Pancreas (tissue), 10 donors: ENCODE data around the gene JAM3. TPM values are rescaled to one million over a fixed set of nuclear protein-coding genes. Genes with fewer than 3 reads are reported as not detected.

Experiments
- ATAC-seq, 4 donors: fragments of 200-7000 bp; cut with Tn5 transposase; one replicate each; pipeline versions ENCODE4 v1.8.0 to v1.9.1; 2020; ENCODE audit warnings: mild to moderate bottlenecking in 4 of 4, moderate library complexity in 4 of 4
- DNase-seq, 6 donors: peaks; one replicate each; pipeline ENCODE4 v3.0.0-alpha.2; 2020
- FAIRE-seq: peaks from 2 replicates; lab custom pipeline; 2012; peaks lifted over from hg19 to GRCh38; lab: Jason Lieb, UNC
- H3K27ac ChIP-seq, 4 donors: fragments of 200-600 bp; sonication (generic); 1 replicate in 3 of 4; 2 replicates in 1 of 4; pipeline versions ENCODE4 v1.5.0 to v1.8.0; 2020
- H3K27me3 ChIP-seq, 4 donors: fragments of 200-600 bp; one replicate each; pipeline ENCODE4 v1.8.0; 2021
- H3K36me3 ChIP-seq, 3 donors: fragments of 200-600 bp; sonication (generic) in 1 of 3; one replicate each; pipeline versions ENCODE4 v1.5.0 to v1.8.0; 2020 to 2021
- H3K4me1 ChIP-seq, 3 donors: fragments of 200-600 bp; one replicate each; pipeline ENCODE4 v1.8.0; 2021
- H3K4me3 ChIP-seq, 4 donors: fragments of 200-600 bp; sonication (generic) in 2 of 4; one replicate each; pipeline versions ENCODE4 v1.5.0 to v1.8.0; 2020 to 2021
- H3K9me3 ChIP-seq, 4 donors: fragments of 200-600 bp; one replicate each; pipeline ENCODE4 v1.8.0; 2021
- WGBS, 2 donors: extraction: QIAGEN DNeasy Blood & Tissue Kit; methylation state at CpG; one replicate each; pipeline ENCODE4 v1.1.7; 2013; 5-methylcytosine and 5-hydroxymethylcytosine counted together
- intact Hi-C, 3 donors: fragments of 100-400 bp; cut with DNase I; formaldehyde crosslinking; loops; one replicate each; pipeline versions ENCODE4 v1.11.1 to v1.14.2; 2022
- polyA plus RNA-seq, 2 donors: library from polyadenylated mRNA; stranded (reverse); fragments of 200-250 nt; gene quantifications; one replicate each; pipeline ENCODE4 v1.2.3, GENCODE V29; 2013
- total RNA-seq, 6 donors: library from RNA; stranded (reverse); fragmentation: NEBNext Ultra II Directional in 4 of 6; extraction: Animal tissue kit (Norgen Biotek cat#: 25700) in 4 of 6; gene quantifications; one replicate each; pipeline versions ENCODE4 v1.2.1 to v1.2.4, GENCODE V29; 2021 to 2023
- TF ChIP-seq, protein P1 (sequence below), 4 donors: fragments of 200-600 bp; sonication (generic) in 3 of 4; IDR thresholded peaks; one replicate each; pipeline versions ENCODE4 v1.5.0 to v1.8.0; 2021; ENCODE audit warnings: antibody characterized with exemption in 4 of 4
- donor health status: healthy with polysubstance abuse.
- donor health status: DM: no; HTN: no; CAD: no; lungs with moderate emphysema.
- donor health status: DM: no; HTN: no; CAD: no.
- donor health status: control.
- donor health status: control.
- donor health status: Bipolar disorder and iron deficiency.
- donor health status: DM: yes; HTN: yes; CAD: no.
- donor health status: DM: no; HTN: no; CAD: no.
- donor health status: DM: no; HTN: no; CAD: no.
- donor health status: DM: yes; HTN: yes; CAD: no.

The JAM3 gene
- total and polyA plus RNA-seq, 8 donors = 1.7 to 11.0 (median 4.2) TPM

DNA sequence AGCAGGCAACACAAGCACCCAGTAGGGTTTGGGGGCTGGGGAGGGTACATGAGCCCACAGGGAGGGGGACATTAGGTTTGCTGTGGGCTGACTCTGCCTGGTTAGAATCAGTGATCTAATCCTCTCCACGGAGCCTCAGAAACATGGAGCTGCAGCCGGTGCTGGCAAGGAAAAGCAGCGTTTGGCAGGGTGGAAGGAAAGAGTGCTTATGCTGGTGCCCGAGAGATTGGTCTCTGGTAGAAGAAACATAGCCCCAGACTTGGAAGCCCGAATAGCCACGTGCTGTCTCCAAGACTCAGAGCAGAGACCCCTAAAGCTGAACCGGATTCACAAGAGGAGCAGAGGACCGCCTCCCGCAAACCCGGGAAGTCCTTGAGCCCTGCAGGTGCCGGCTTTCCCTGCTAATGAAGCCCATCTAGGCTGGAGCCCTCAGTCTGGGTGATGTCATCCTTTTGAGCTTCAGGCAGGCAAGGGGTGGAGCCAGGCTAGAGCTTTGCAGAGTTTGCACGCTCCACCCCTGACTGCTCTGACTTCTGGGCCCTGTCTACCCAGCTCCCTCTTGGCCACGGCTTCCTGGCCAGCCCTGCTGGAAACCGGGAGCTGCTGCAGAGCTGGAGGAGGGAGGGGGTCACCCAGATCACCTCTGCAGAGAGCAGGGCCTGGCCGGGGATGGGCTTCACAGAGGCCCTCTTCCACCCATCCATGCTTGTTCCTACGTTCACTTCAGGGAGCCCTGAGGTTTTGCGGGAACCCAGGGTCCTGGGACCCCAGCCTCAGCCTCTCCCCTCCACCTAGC is 35.0 kb upstream of the JAM3 start:
- WGBS, 2 donors = 8% methylated on average over 17 of the region's 17 CpGs
- intact Hi-C loops = no loop called here
- DNase-seq = peak; percentile 84 to 95 (median 92)
- TF ChIP-seq, protein P1, sequence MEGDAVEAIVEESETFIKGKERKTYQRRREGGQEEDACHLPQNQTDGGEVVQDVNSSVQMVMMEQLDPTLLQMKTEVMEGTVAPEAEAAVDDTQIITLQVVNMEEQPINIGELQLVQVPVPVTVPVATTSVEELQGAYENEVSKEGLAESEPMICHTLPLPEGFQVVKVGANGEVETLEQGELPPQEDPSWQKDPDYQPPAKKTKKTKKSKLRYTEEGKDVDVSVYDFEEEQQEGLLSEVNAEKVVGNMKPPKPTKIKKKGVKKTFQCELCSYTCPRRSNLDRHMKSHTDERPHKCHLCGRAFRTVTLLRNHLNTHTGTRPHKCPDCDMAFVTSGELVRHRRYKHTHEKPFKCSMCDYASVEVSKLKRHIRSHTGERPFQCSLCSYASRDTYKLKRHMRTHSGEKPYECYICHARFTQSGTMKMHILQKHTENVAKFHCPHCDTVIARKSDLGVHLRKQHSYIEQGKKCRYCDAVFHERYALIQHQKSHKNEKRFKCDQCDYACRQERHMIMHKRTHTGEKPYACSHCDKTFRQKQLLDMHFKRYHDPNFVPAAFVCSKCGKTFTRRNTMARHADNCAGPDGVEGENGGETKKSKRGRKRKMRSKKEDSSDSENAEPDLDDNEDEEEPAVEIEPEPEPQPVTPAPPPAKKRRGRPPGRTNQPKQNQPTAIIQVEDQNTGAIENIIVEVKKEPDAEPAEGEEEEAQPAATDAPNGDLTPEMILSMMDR (IDR thresholded peaks at IDR 0.05) = no peak
- Histone ChIP-seq H3K27me3 (no peaks in the 10 kb centered on the region), H3K27ac (peak overlapping the region; percentile 85 to 96 (median 94)), H3K36me3 (no peaks in the 10 kb centered on the region), H3K4me3 (peak overlapping the region in 2 of 4 donors; percentile 7 to 14), H3K9me3 (no peaks in the 10 kb centered on the region), H3K4me1 (peaks cover 23 to 34% (median 29%) of the 10 kb centered on the region in 3 donors)
- peak; percentile 78 to 87 (median 85) for ATAC-seq
- peak; percentile 9 for FAIRE-seq

DNA sequence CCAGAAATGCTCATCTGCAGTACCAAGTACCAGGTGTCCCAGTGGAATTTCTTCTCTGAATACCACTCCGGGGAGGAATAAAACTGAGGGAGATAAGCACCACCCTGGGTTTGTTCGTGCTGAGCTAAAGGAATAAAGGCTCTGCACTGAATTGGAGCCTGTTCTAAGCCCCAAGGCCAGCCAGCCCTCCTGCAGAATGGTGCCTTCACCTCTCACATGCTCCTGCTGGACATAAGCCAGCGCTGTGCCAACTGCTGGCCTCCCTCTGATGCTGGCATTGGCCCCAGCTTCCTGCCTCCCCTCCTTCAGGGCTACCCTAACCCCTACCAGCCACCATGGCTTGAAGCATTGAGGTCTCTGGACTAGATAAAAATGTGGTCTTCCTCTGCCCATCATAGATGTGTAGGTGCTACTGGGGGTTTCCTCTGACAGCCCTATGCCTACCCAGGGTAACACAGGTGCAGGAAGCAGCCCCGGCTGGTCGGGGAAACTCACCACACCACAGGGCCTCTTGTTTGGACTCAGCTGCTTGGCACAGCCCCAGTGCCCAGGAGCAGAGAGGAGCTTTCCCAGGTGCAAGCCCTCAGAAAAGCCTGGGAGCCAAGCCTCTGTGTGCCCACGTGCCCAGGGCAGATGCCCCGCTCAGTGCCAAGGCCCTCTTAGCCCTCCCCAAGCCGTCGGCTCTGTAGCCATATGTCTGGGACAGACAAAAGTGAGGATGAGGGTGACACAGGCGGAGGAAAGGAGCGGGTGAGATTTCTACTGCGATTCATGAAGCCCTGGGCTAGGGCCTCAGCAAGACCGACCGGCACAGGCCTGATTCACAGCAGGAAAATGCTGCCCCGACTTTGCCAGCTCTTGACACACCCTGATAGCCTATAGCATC is 34.1 kb upstream of the JAM3 start:
- 32 to 35% methylated on average over 15 of the region's 15 CpGs for WGBS, 2 donors
- H3K36me3 ChIP-seq = no peaks in the 10 kb centered on the region
- FAIRE-seq = no peak
- H3K4me1 ChIP-seq = peaks cover 23 to 34% (median 29%) of the 10 kb centered on the region in 3 donors
- TF ChIP-seq, protein P1 (IDR thresholded peaks at IDR 0.05) = no peak
- H3K27me3 ChIP-seq = no peaks in the 10 kb centered on the region
- intact Hi-C loops = no loop called here
- peak; percentile 60 to 69 (median 61) for ATAC-seq
- H3K9me3 ChIP-seq = no peaks in the 10 kb centered on the region
- peak overlapping the region in 1 of 4 donors; percentile 14 for H3K4me3 ChIP-seq
- peak overlapping the region; percentile 85 to 96 (median 94) for H3K27ac ChIP-seq
- peak; percentile 81 to 95 (median 92) for DNase-seq

DNA sequence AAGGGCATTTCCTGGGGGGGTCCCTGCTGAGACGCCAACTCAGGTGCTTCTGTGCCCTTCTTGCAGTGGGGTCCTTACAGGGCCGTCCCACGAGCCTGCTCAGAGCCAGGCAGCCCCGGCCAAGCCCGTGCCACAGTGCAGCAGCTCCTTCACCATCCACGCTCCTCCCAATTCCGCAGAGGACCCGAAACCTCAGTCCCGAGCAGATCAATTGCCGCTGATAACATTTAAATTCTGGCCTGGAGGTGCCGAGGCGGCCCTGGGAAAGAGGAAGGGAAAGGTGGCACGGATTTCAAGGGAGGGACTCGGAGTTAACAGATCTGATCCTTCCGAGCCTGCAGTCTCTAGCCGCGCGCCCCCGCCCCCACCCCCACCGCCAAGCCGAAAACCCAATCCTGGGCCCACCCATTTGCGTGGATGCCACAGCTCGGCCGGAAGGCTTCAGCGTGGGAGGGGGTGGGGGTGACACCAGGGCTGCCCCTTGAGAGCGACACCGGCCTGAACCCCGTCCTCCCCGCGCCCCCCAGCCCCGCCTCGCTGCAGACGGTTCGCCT is 32.3 kb upstream of the JAM3 start:
- H3K27ac ChIP-seq = peak overlapping the region; percentile 56 to 96 (median 80)
- no peaks in the 10 kb centered on the region for H3K36me3 ChIP-seq
- DNase-seq = peak in 4 of 6 donors; percentile 37 to 52 (median 44)
- peak overlapping the region; percentile 42 to 63 (median 53) for H3K4me3 ChIP-seq
- peak in 3 of 4 donors; percentile 2 to 13 (median 7) for ATAC-seq
- H3K27me3 ChIP-seq = no peaks in the 10 kb centered on the region
- 9 to 15% methylated on average over 28 to 33 of the region's 34 CpGs for WGBS, 2 donors
- no peaks in the 10 kb centered on the region for H3K9me3 ChIP-seq
- intact Hi-C loops = no loop called here
- TF ChIP-seq, protein P1 (IDR thresholded peaks at IDR 0.05) = no peak
- peaks cover 23 to 34% (median 29%) of the 10 kb centered on the region in 3 donors for H3K4me1 ChIP-seq
- FAIRE-seq = no peak

DNA sequence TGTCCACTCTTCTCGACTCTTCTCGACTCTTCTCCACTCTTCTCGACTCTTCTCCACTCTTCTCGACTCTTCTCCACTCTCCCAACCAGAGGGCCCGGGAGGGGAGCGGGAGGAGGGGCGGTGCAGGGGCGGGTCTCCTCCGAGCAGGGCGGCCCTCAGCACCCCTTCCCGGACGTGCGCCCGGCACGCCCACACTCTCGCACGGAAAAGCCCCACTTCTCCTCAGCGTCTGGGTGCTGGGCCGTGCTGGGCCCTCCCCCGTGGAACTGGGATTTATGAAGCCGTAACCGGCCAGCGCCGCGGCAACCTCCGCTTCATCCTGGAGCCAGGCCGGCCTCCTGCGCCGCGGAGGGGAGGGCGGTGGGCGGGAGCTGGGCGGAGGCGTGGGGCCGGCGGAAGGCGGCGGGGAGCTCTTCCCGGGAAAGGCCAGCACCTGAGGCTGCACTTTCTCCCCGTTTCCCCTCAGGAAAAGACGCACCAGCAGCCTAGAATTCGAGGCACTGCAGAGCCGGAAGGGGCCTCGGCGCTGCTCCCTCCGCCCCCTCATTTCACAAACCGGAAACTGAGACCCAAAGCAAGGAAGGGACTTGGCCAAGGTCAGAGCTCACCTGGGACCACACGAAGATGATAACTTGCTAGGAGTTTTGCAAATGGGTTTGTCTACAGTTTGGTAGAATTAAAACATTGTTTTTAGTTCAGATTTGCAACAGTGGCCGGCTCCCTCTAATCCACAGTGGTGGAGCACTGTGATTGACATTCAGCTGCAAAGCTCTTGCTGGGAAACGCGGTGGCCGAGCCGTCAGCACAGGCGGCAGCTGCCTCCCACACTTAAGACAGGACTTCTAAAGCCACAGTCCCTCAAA is 31.6 kb upstream of the JAM3 start:
- no peaks in the 10 kb centered on the region for H3K9me3 ChIP-seq
- H3K4me1 ChIP-seq = peaks cover 23 to 34% (median 29%) of the 10 kb centered on the region in 3 donors
- FAIRE-seq (no peak), DNase-seq (peak; percentile 67 to 87 (median 81)), ATAC-seq (peak; percentile 44 to 71 (median 66))
- intact Hi-C loops = no loop called here
- peak overlapping the region; percentile 56 to 96 (median 80) for H3K27ac ChIP-seq
- H3K36me3 ChIP-seq = no peaks in the 10 kb centered on the region
- no peaks in the 10 kb centered on the region for H3K27me3 ChIP-seq
- TF ChIP-seq, protein P1 (IDR thresholded peaks at IDR 0.05) = no peak
- WGBS, 2 donors = 0% methylated on average over 50 to 54 of the region's 54 CpGs
- H3K4me3 ChIP-seq = peak overlapping the region; percentile 42 to 63 (median 53)
